ENCODE data around the gene CDCA3. TPM values are rescaled to one million over a fixed set of nuclear protein-coding genes. Genes with fewer than 3 reads are reported as not detected.

The CDCA3 gene
- total and polyA plus RNA-seq, 2 of the 13 experiments (the other 11 are each of a cell fraction or from before 2014, with no cell fraction given): 32.7 to 56.5 TPM

- TF ChIP-seq ZBTB39 (CRISPR knock-in tag; IDR thresholded peaks at IDR 0.05) (0 out of 2 replicates have a peak, but pooled peaks have one; percentile 57), SRY (CRISPR knock-in tag; IDR thresholded peaks at IDR 0.05) (0 out of 2 replicates have a peak, but pooled peaks have one; percentile 55), SKIL (CRISPR knock-in tag; IDR thresholded peaks at IDR 0.05; ENCODE audit: borderline replicate concordance) (peak; percentile 82), FOXK1 (CRISPR knock-in tag; IDR thresholded peaks at IDR 0.05; ENCODE audit: borderline replicate concordance, low read depth) (peak; percentile 86; the same call in 1 of the 2 replicates), ARHGAP35 (CRISPR knock-in tag; IDR thresholded peaks at IDR 0.05; ENCODE audit: borderline replicate concordance) (0 out of 2 replicates have a peak, but pooled peaks have one; percentile 20), IRF2 (CRISPR knock-in tag; IDR thresholded peaks at IDR 0.05) (peak; percentile 61; the same call in 1 of the 2 replicates), SMC3 (IDR thresholded peaks at IDR 0.05; ENCODE audit: low read length) (no peak; the same call in 1 of the 2 replicates), TEF (CRISPR knock-in tag; IDR thresholded peaks at IDR 0.05) (0 out of 2 replicates have a peak, but pooled peaks have one; percentile 51), ZXDC (CRISPR knock-in tag; IDR thresholded peaks at IDR 0.05) (no peak), ZNF703 (CRISPR knock-in tag; IDR thresholded peaks at IDR 0.05; ENCODE audit: borderline replicate concordance) (0 out of 2 replicates have a peak, but pooled peaks have one; percentile 46), KLF13 (CRISPR knock-in tag; IDR thresholded peaks at IDR 0.05) (no peak), XRCC5 (optimal IDR thresholded peaks at IDR 0.05; ENCODE audit: low read length) (peak; percentile 92), BRCA1 (CRISPR knock-in tag; IDR thresholded peaks at IDR 0.05) (peak; percentile 55), GTF3A (CRISPR knock-in tag; conservative IDR thresholded peaks at IDR 0.05) (no peak; the same call in 1 of the 2 replicates), RORA (CRISPR knock-in tag; IDR thresholded peaks at IDR 0.05) (no peak), CHD4 (IDR thresholded peaks at IDR 0.05; ENCODE audit: borderline replicate concordance, low read length) (no peak; the same call in 1 of the 2 replicates), PLRG1 (conservative IDR thresholded peaks at IDR 0.05) (no peak), TBX2 (CRISPR knock-in tag; IDR thresholded peaks at IDR 0.05; ENCODE audit: borderline replicate concordance) (peak; percentile 47), RBM39 (IDR thresholded peaks at IDR 0.05; ENCODE audit: low read depth, low read length, poor library complexity, severe bottlenecking) (peak; percentile 34), RBAK (CRISPR knock-in tag; IDR thresholded peaks at IDR 0.05) (no peak), ZNF569 (CRISPR knock-in tag; IDR thresholded peaks at IDR 0.05; ENCODE audit: borderline replicate concordance) (no peak)
Observed at GRCh38 chr12:6872073-6873048, 21.3 kb upstream of the CDCA3 start (continued).

All from HepG2 (cell line).